Right atrium auricular region (tissue), 2 donors: ENCODE data around the gene EMILIN2. TPM values are rescaled to one million over a fixed set of nuclear protein-coding genes. Genes with fewer than 3 reads are reported as not detected.

Experiments used
- DNase-seq: peaks from one replicate; pipeline ENCODE4 v3.0.0-alpha.2; 2019; ENCODE audit warnings: low spot score
- H3K27ac ChIP-seq, 2 donors: fragments of 200-600 bp; sonication (generic); 1 replicate in 1 of 2; 2 replicates in 1 of 2; pipeline ENCODE4 v1.5.1; 2016 to 2019
- H3K27me3 ChIP-seq, 2 donors: fragments of 200-600 bp; sonication (generic); one replicate each; pipeline versions ENCODE4 v1.5.1 to v1.6.0; 2017 to 2019
- H3K36me3 ChIP-seq: fragments of 200-600 bp; sonication (generic); one replicate; pipeline ENCODE4 v1.5.1; 2016
- H3K4me1 ChIP-seq, 2 donors: fragments of 200-600 bp; sonication (generic); one replicate each; pipeline versions ENCODE4 v1.5.1 to v1.6.0; 2017 to 2019
- H3K4me3 ChIP-seq, 2 donors: fragments of 200-600 bp; sonication (generic); 1 replicate in 1 of 2; 2 replicates in 1 of 2; pipeline ENCODE4 v1.5.1; 2017 to 2019; ENCODE audit warnings: mild to moderate bottlenecking in 1 of 2, moderate library complexity in 1 of 2
- H3K9me3 ChIP-seq, 2 donors: fragments of 200-600 bp; sonication (generic); one replicate each; pipeline ENCODE4 v1.5.1; 2019
- total RNA-seq, 2 donors: library from RNA; depleted of rRNA; stranded (reverse); fragments of >200 nt; gene quantifications; one replicate each; pipeline ENCODE4 v1.1.0, GENCODE V29; 2016
- TF ChIP-seq, protein P1 (sequence below), 2 donors: fragments of 200-600 bp; sonication (generic); IDR thresholded peaks; one replicate each; pipeline ENCODE4 v1.5.1; 2019; ENCODE audit warnings: antibody characterized with exemption in 2 of 2

The EMILIN2 gene
- total RNA-seq, 2 donors from 2014 or later, result 6.9 to 13.2 TPM

DNA sequence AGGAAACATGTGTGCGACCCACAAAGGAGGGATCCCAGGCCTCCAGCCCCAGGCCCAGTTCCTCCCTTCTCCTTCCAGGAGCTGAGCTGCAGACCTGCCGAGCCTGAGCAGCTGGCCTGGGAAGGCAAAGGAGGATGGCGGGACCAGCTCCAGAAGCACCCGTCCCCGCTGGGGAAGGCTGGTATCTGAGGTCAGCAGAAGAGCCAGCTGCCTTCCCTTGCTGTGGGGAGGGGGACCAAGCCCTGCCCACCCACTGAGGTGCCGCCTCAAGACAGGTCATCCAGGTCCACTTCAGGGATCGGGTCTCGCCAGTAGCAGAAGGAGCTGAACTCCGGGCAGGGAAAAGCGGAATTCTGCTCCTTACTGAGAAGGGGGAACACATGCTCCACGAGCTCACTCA is 73.2 kb downstream of the EMILIN2 start:
- peaks cover 60% of the 10 kb centered on the region for H3K36me3 ChIP-seq
- no peaks in the 10 kb centered on the region for H3K9me3 ChIP-seq
- no peaks in the 10 kb centered on the region for H3K27me3 ChIP-seq
- H3K27ac ChIP-seq, result no peak overlapping the region
- no peak overlapping the region for H3K4me3 ChIP-seq
- TF ChIP-seq, protein P1, sequence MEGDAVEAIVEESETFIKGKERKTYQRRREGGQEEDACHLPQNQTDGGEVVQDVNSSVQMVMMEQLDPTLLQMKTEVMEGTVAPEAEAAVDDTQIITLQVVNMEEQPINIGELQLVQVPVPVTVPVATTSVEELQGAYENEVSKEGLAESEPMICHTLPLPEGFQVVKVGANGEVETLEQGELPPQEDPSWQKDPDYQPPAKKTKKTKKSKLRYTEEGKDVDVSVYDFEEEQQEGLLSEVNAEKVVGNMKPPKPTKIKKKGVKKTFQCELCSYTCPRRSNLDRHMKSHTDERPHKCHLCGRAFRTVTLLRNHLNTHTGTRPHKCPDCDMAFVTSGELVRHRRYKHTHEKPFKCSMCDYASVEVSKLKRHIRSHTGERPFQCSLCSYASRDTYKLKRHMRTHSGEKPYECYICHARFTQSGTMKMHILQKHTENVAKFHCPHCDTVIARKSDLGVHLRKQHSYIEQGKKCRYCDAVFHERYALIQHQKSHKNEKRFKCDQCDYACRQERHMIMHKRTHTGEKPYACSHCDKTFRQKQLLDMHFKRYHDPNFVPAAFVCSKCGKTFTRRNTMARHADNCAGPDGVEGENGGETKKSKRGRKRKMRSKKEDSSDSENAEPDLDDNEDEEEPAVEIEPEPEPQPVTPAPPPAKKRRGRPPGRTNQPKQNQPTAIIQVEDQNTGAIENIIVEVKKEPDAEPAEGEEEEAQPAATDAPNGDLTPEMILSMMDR (IDR thresholded peaks at IDR 0.05), result no peak
- no peaks in the 10 kb centered on the region for H3K4me1 ChIP-seq
- peak; percentile 34 for DNase-seq

DNA sequence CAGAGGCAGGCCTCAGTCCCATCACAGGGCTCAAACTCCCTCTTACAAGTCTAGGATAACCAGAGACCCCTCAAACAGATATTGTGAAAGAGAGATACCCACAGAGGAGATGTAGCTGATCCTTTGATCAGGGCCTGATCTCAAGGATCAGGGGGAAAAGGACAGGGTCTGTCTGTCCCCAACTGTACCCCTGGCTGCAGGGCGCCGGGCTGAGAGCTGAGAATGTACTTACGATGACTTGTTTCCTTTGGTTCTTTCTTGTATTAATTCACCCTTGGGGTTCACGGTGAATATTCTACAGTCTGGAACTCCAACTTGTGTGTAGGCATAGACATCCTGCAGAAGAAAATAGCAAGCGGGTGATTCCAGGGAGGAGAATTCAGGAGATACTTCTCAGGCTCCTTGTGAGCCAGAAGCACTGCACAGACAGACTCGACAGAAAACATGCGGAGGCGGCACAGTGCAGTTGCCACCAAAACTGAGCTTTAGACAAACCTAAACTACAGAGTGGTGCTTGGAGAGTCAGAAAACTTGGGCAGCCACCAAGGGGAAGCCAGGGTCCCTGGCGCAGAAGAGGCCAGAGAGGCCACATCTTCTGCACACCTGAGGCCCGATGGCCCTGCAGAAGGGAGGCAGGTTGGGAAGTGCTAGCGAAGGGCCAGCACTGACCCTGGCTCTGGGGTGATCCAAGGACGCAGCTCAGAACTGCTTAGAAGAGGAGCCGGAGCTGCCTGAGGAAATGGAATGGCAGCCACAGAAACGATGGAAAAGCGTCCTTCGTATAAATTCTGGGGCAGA is 73.9 kb downstream of the EMILIN2 start:
- TF ChIP-seq, protein P1 (IDR thresholded peaks at IDR 0.05), result no peak
- no peaks in the 10 kb centered on the region for H3K9me3 ChIP-seq
- DNase-seq, result peak; percentile 38
- H3K4me1 ChIP-seq, result no peaks in the 10 kb centered on the region
- H3K27ac ChIP-seq, result no peak overlapping the region
- H3K4me3 ChIP-seq, result no peak overlapping the region
- H3K36me3 ChIP-seq, result peaks cover 61% of the 10 kb centered on the region
- H3K27me3 ChIP-seq, result no peaks in the 10 kb centered on the region

DNA sequence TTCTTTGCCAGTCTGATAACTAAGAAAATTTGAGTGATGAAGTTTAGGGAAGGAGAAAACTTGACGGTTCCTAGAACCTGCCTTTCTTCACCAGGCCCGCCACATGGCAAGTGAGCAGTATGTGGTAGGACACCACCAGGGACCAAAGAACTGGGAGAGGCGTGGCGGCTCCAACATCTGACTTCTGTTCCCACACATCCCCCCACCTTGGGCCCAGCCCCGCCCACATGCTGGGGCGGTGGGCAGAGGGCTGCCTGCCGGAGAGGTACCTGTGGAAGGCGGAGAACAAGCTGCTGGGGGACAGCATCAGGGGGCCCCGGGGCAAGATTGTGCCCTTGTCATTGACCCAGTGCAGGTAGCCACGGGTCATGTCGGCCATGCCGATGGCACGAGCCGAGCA is 75.0 kb downstream of the EMILIN2 start:
- peaks cover 0 to 4% of the 10 kb centered on the region in 2 donors for H3K4me1 ChIP-seq
- peak; percentile 56 for DNase-seq
- H3K27ac ChIP-seq, result no peak overlapping the region
- H3K9me3 ChIP-seq, result no peaks in the 10 kb centered on the region
- peaks cover 71% of the 10 kb centered on the region for H3K36me3 ChIP-seq
- TF ChIP-seq, protein P1 (IDR thresholded peaks at IDR 0.05), result no peak
- no peaks in the 10 kb centered on the region for H3K27me3 ChIP-seq
- H3K4me3 ChIP-seq, result no peak overlapping the region

DNA sequence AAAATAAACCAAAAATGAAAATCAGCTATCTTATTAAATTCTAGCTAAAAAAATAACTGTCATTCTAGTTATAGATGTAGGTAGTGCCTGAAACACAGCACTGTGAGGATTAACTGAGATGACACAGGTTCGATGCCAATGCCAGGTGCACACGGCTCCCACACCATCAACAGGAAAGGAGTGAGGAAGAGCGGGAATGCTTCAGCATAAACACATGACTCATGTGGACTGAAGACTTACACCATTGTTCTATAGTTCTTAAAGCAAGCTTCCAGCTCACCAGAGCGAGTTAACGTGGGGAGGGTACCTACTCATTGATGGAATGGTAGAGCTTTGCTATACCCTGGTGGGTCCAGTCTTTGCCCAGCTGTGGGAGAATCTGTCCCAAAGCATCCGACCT is 76.7 kb downstream of the EMILIN2 start:
- TF ChIP-seq, protein P1 (IDR thresholded peaks at IDR 0.05), result no peak
- peaks cover 0 to 8% of the 10 kb centered on the region in 2 donors for H3K4me1 ChIP-seq

DNA sequence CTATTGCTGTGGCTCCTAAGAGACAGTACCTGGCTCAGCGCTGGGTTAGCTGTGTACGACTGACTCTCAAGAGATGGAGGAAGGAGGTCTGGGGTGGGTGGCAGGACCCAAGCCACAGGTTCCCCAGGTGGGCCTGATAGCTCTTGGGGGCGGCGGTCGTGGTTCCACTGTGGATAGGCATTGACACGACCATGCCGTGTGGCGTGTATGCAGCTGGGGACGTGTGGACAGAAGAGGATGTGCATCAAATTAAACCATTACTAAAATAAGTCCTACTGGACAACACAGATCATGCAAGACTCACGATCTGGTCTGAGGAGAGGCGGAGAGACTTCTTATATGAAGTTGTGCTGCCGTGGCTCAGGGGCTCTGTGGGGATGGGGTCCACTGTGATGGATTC is 78.1 kb downstream of the EMILIN2 start:
- no peak for DNase-seq
- H3K27me3 ChIP-seq, result no peaks in the 10 kb centered on the region
- H3K4me1 ChIP-seq, result peaks cover 0 to 8% of the 10 kb centered on the region in 2 donors
- H3K9me3 ChIP-seq, result no peaks in the 10 kb centered on the region
- H3K4me3 ChIP-seq, result no peak overlapping the region
- TF ChIP-seq, protein P1 (IDR thresholded peaks at IDR 0.05), result no peak
- H3K36me3 ChIP-seq, result peaks cover 66% of the 10 kb centered on the region
- no peak overlapping the region for H3K27ac ChIP-seq

More for the DNA sequence above, 76.7 kb downstream of the EMILIN2 start:
- Histone ChIP-seq H3K27ac (no peak overlapping the region), H3K36me3 (peaks cover 73% of the 10 kb centered on the region), H3K27me3 (no peaks in the 10 kb centered on the region), H3K9me3 (no peaks in the 10 kb centered on the region), H3K4me3 (no peak overlapping the region)
- DNase-seq, result no peak
